Transverse colon (tissue), 3 donors: ENCODE data around the gene CCDC24.

Experiments used
- CTCF ChIP-seq, 5 experiments: fragments of 200-600 bp in 3 of 5; fragments of 450-650 bp in 2 of 5; sonication (generic) in 3 of 5; IDR thresholded peaks; 1 replicate in 2 of 5; 2 replicates in 3 of 5; pipeline ENCODE4 v1.5.1; 2016 to 2017; ENCODE audit warnings: antibody characterized with exemption in 5 of 5, inconsistent platforms in 3 of 5, mild to moderate bottlenecking in 2 of 5, moderate library complexity in 1 of 5
- POLR2A ChIP-seq: fragments of 450-650 bp; IDR thresholded peaks from one replicate; pipeline ENCODE4 v1.6.1; 2016; ENCODE audit warnings: antibody characterized with exemption, mild to moderate bottlenecking, moderate library complexity

GRCh38 chr1:43994794-43995790 lies 3.7 kb downstream of the CCDC24 start:
- TF ChIP-seq CTCF (IDR thresholded peaks at IDR 0.05): peak in 4 of 5 experiments; percentile 13 to 40 (median 32)
- no peak for TF ChIP-seq POLR2A
